GM19438 (cell line): ENCODE measurements around the gene ZNF628.

Experiments
- ATAC-seq: cut with Tn5 transposase; IDR thresholded peaks from one replicate; pipeline ENCODE4 v1.9.1; 2021; ENCODE audit warnings: low read depth; ENCODE audit not compliant: unreplicated experiment

Gene ZNF628

DNA sequence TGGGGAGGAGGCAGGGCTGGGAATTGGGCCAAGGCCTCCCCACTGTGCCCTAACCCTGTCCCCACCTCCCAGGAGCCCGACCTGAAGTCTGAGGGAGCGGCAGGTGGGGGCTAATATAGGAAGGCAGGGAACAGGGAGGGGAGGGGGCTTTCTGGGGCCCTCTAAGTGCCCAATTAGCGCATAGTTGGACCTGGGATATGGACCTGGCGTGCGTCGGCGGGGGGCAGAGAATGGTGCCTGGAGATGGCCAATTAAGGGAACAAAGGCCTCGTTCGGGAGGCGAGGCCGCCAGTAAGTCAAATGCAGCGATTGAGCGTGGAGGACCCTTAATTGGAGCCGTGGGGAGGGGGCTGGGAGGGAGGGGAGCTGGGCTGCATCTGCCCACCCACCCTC is 11.8 kb upstream of the ZNF628 start, which contains the start of gene C19orf85:
TSS of gene C19orf85 (minus strand) at position 90 of the 393 bp plus-strand sequence. CDS start 197 bp downstream, outside the sequence.
- no peak for ATAC-seq

DNA sequence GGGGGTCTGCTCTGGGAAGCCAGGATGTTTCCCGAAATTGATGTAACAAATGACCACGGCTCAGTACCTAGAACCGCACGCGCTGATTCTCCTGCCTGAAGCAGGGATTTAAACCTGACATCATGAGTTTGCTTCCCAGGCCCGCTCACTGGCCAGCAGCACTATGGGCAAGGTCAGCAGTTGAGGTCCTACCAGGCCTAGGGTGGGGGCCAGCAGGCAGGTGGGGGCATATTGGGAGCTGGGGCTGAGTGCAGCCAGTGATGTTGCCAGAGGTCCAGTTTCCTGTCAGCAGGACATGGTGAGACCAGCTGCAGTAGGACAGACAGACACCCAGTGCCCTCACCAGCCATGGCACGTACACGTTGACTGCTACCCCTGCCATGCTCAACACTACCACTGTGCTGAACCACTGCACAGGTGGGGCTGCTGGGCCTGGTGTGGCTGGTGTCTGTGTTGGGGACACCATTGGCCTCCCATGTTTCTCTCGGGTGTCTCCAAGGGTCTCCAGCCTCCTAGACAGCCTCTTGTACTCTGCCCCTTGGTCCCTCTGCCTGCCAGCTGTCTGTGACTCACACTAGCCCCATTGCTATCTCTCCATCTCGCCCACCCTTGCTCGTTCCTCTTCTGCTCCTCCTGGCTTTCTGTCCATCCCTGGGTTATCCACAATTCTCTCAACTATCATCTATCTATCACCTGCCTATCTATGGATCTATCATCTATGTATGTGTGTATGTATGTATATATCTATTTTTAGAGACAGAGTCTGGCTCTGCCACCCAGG is 10.8 kb upstream of the ZNF628 start:
- ATAC-seq, result no peak

DNA sequence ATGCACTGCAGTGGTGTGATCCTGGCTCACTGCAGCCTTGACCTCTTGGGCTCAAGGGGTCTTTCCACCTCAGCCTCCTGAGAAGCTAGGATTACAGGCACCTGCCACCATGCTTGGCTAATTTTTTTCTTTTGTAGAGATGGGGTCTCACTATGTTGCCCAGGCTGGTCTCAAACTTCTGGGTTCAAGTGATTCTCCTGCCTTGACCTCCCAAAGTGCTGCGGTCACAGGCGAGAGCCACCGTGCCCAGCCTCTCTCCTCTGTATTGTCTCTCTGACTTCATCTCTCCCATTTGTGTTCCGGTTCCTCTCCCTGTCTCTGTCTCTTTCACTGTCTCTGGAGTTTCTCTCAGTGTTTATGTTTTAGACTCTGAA is 10.2 kb upstream of the ZNF628 start:
- ATAC-seq, result no peak

DNA sequence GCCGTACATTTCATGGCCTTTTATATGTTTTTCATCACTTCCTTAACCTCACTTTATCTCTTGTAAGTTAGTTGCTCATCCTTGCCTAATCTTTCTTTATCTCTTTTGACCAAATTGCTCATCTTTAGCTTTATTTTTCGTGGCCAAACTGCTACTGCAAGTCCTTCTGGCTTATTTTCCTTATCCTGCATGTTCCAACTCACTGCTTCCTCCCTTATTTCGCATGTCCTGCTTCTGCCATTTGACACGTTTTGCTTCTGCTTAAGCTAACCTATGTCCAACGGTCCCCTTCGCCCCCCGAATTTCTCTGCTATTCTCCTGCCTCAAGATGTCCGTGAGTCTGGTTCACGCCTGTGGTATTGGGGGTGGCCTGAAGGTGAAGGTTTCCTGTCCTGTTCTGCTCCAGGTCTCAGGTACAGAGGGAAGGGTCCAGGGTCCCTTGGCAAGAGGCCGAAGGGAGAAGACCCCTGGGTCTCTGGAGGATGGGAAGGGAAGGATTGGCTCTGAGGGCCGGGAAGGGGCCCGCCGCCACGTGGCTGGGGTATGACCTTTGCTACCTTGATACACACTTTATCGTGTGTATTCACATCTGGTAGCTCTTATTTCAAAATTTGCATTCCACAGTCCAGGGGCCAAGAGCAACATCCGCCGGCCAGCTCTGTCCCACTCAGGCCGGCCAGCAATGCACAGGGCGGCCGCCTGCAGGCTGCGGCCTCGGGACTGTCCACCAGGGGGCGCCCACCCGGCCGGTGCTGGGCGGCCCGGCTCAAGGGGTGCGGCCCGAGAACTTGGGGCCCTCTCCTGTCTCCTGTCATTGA is 9.0 kb upstream of the ZNF628 start:
- no peak for ATAC-seq

DNA sequence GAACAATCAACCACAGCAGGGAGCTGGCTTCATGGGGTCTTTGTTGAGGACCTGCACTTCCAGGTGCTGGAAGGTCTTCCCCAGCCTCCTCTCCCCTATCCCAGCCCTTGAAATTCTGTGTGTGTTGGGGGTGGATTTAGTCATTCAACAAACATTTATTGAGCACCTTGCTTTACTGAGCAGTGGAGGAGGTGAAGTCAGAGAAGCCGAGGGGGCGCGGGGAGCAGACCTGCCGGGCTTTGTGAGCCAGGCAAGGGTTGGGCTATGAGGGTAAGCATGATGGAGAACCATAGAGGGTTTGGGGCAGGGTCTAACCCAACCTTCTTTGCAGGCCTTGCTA is 8.4 kb upstream of the ZNF628 start:
- ATAC-seq, result no peak

DNA sequence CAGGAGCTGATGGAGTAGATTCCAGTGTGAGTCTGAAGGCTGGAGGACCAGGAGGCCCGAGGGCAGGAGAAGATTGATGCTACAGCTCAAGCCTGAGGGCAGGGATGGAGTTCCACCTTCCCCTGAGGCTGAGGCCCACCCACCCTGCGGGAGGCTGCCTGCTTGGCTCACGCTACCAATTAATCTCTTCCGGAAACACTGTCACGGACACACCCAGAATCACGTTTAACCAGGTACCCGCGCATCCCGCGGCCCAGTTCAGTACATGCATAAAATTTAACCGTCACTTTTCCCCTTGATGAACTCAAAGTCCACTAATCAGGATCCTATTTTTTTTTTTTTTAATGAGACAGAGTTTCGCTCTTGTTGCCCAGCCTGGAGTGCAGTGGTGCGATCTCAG is 5.2 kb upstream of the ZNF628 start:
- no peak for ATAC-seq

DNA sequence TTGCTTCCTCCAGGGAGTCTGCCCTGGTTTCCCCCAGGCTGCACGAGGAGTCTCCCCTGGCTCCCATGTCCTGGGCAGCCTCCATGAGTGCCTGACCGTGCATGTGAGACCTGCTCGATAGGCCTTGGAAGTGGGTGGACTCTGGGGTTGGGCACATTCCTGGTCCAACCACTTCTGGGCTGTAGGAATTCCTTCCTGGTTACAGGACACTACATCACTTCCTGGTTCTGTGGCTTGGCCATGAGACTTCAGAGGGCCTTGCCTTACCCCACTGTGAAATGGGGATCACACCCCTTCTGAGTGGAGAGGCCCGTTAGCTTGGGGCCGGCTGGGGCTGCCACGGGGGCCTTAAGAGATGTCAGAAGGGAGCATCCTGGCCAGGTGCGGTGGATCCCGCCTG is 4.0 kb upstream of the ZNF628 start:
- no peak for ATAC-seq

DNA sequence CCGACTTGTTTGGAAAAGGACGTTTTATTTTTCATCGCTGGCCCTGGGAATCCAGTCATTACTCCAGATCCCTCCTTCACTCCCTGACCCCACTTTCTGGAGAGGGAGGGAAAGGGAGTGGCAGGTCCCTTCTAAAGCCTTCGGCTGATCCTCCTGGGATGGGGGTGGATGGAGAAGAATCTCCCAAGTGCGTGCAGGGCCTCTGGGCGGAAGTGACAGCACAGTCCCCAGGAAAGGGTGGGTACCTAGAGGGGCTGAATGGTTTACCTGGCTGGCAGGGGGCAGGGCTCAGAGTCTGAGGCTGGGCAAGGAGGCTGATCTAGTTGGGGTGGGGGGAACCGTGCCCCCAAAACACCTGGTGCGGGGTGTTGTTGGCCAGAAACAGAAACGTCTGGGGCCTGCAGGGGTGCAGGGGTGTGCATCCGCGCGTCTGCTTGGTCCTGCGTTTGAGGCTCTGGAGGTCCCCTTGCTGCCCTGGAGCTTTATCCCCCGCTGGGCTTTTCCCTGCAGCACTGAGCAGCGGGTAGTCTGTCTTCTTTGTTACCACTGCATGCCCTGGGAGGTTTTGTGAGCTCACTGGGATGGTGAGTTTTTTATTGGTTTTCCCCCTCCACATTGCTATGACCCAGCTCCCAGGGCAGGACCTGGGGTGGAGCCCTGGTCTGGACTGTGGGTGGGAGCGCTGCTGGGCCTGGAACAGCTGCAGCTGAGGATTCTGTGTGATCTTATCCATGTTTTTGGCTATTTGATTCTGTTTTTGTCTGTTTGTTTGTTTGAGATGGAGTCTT is 3.0 kb upstream of the ZNF628 start:
- no peak for ATAC-seq

DNA sequence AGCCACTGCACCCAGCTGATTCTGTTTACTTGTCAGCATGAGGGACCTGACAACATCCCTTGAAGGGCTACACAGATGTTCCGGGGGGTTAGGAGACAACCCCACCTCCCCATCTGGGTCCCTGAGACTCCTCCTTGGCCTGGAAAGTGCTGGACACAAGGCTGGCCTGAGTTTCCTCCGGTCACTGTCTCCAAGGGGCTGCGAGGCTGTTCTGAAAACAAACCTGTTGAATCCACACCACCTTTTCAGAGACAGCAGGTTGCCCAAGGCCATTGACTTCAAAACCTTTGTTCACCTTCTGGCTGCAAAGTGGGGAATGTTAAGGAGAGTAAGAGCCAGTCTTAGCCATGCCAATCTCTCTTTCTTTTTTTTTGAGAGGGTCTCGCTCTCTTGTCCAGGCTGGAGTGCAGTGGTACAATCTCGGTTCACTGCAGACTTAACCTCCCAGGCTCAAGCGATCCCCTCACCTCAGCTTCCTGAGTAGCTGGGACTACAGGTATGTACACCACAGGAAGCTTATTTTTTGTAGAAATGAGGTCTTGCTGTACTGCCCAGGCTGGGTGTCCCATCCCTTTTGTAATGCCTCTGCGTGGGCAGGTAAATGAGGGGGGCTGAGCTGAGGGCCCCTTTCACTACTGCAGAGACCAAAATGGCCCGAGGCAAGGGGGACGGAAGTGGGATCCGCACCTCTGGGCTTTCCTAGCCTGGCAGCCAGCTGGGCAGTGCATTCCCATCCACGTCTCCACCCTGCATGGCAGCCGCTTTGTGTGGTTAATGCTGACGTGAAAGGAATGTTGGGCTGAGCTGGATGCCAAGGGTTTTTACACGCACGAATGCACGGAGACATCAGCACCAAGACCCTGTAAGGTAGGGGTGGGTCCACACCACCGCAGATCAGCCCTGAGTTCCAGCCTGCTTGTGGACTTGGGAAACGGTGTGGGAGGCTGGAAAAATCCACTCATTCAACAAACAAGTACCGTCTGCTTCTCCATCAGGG is 1.9 kb upstream of the ZNF628 start:
- no peak for ATAC-seq

DNA sequence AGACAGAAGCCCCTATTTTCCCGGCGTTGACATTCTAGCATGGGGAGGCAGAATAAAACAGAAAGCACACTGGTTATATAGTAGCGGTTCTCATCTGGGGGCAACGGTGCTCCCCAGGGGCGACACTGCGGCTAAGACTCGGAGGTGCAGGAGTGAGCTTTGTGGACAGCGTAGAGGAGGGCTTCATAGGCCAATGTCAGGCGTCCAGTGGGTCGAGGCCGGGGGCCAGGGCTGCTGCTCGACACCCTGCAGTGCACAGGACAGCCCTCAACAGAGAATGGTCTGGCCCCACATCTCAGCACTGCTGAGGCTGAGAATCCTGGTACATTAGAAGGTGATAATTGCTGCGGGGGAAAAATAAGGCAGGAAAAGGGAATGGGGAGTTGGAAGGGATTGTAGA is 1.5 kb downstream of the ZNF628 start:
- ATAC-seq, result no peak

DNA sequence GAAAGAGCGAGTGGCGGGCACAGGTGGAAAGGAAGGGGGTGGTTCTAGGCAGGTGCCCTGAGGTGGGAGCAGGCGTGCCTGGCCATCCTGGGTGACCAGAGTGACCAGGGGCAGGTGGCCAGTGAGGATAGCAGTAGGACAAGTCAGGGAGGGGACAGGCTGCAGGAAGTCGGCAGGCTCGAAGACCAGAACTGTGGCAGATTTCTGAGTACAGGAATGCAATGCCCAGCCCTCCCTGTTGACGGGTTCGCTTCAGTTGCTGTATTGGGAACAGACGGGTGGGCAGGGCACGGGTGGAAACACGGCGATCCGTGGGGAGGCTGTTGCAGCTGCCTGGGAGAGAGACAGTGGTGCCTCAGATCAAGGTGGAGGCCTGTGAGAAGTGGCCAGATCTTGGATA is 1.9 kb downstream of the ZNF628 start:
- no peak for ATAC-seq

DNA sequence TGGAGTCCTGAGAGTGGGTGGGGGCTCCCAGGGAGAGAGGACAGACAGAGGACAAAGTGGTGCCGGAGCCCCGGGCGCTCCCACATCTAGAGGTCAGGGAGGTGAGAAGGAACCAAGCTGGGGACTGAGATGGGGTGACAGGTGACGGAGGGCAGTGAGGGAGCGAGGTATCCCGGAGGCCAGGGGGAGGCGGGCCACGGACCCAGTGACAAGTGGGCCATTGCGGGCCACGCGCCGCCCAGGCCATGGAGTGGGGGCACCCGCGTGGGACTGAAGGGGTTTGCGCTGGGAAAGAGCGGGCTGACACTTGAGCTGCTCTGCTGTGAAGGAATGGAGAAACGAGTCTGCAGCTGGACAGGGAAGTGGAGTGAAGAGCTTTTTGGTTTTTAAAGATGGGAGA is 2.6 kb downstream of the ZNF628 start:
- no peak for ATAC-seq

DNA sequence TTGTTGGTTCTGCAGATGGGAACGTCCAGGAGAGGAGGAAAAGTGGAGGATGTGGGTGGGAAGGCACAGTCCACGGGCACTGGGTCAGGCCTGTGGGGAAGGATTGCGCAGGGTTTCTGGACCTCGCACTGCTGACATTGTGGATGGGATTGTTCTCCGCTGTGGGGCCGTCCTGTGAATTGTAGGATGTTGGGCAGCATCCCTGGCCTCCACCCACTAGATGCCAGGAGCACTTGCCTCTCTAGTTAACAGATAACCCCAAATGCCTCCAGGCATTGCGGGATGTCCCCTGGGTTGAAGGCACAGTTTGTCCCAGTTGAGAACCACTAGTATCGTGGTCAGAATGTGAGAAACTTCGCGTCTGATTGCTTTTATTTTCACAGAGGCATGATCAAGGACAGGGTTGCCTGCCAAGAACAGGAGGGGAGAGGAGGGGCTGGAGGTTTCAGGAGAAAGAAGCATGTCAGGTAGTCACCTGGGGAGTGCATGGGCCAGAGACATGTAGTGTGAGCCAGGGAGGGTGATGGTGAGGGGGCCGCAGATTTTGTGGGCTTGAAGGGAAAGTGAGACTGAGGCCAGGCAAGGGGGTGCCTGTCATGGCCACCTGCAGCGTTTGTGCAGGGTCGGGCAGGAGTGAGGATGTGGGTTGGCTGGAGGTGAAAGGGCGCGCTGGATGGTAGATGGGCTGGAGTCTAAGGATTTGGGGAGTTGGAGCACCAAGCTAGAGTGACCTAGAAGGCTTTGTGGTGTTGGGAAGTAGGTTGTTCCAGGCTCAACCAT is 3.2 kb downstream of the ZNF628 start:
- ATAC-seq, result no peak

DNA sequence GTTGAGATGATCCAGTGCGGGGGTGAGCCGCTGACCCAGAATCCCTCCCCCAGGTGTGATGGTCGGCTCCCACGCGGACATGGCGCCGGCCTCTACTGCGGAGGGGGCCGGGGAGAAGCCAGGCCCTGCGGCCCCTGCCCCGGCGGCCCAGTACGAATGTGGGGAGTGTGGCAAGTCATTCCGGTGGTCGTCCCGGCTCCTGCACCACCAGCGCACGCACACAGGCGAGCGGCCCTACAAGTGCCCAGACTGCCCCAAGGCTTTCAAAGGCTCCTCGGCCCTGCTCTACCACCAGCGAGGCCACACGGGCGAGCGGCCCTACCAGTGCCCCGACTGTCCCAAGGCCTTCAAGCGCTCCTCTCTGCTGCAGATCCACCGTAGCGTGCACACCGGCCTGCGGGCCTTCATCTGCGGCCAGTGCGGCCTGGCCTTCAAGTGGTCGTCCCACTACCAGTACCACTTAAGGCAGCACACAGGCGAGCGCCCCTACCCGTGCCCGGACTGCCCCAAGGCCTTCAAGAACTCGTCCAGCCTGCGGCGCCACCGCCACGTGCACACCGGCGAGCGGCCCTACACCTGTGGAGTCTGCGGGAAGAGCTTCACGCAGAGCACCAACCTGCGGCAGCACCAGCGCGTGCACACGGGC is 4.9 kb downstream of the ZNF628 start:
- ATAC-seq, result no peak

DNA sequence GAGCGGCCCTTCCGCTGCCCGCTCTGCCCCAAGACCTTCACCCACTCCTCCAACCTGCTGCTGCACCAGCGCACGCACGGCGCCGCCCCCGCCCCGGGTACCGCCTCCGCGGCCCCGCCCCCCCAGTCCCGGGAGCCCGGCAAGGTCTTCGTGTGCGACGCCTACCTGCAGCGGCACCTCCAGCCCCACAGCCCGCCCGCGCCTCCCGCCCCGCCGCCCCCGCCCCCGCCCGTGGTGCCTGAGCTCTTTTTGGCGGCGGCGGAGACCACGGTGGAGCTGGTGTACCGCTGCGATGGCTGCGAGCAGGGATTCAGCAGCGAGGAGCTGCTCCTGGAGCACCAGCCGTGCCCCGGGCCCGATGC is 5.4 kb downstream of the ZNF628 start:
- no peak for ATAC-seq

DNA sequence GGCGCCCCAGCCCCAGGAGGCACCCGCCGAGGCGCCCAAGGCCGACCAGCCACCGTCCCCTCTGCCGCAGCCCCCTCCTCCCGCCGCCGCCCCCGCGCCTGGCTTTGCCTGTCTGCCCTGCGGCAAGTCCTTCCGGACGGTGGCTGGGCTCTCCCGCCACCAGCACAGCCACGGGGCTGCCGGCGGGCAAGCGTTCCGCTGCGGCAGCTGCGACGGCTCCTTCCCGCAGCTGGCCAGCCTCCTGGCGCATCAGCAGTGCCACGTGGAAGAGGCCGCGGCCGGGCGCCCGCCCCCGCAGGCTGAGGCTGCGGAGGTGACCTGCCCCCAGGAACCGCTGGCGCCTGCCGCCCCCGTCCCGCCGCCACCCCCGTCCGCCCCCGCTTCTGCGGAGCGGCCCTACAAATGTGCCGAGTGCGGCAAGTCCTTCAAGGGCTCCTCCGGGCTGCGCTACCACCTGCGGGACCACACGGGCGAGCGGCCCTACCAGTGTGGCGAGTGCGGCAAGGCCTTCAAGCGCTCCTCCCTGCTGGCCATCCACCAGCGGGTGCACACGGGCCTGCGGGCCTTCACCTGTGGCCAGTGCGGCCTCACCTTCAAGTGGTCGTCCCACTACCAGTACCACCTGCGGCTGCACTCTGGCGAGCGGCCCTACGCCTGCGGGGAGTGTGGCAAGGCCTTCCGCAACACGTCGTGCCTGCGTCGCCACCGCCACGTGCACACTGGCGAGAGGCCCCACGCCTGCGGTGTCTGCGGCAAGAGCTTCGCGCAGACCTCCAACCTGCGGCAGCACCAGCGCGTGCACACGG is 5.9 kb downstream of the ZNF628 start:
- no peak for ATAC-seq

DNA sequence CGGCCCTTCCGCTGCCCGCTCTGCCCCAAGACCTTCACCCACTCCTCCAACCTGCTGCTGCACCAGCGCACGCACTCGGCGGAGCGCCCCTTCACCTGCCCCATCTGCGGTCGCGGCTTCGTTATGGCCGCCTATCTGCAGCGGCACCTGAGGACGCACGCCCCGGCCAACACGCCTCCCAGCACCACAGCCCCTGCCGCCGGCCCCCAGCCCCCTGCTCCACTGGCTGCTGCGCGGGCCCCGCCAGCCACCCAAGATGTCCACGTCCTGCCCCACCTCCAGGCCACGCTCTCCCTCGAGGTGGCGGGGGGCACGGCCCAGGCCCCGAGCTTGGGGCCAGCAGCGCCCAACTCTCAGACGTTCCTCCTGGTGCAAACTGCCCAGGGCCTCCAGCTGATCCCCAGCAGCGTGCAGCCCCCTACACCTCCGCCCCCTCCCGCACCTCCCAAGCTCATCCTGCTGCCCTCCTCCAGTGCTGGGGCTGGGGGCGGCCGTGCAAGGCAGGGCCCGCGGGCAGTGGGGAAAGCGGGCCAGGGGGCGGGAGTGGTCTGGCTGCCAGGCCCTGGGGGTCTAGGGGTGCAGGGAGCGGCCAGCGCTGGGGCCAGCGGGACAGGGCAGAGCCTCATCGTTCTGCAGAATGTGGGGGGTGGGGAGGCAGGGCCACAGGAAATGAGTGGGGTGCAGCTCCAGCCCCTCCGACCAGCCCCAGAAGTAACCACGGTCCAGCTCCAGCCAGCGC is 6.7 kb downstream of the ZNF628 start:
- no peak for ATAC-seq
